Breast epithelium (tissue), 4 donors: ENCODE data around the gene C1QL3. TPM values are rescaled to one million over a fixed set of nuclear protein-coding genes. Genes with fewer than 3 reads are reported as not detected.
A peak's percentile ranks its signal among the peaks of the same experiment; 100 is the strongest.

Source experiments
- DNase-seq, 2 donors: peaks; one replicate each; pipeline ENCODE4 v3.0.0-alpha.2; 2019; ENCODE audit warnings: low spot score in 2 of 2
- H3K27ac ChIP-seq, 2 donors: fragments of 200-600 bp; sonication (generic) in 1 of 2; one replicate each; pipeline ENCODE4 v1.5.1; 2016 to 2019; ENCODE audit warnings: mild to moderate bottlenecking in 1 of 2
- H3K27me3 ChIP-seq, 2 donors: fragments of 200-600 bp; sonication (generic) in 1 of 2; one replicate each; pipeline versions ENCODE4 v1.5.1 to v1.6.0; 2017 to 2019; ENCODE audit warnings: control low read depth in 1 of 2, mild to moderate bottlenecking in 1 of 2
- H3K36me3 ChIP-seq: fragments of 200-600 bp; one replicate; pipeline ENCODE4 v1.5.1; 2019
- H3K4me1 ChIP-seq, 2 donors: fragments of 200-600 bp; sonication (generic); one replicate each; pipeline ENCODE4 v1.5.1; 2016 to 2019; ENCODE audit warnings: control low read depth in 1 of 2
- H3K4me3 ChIP-seq, 3 donors: fragments of 200-600 bp; sonication (generic); 1 replicate in 2 of 3; 2 replicates in 1 of 3; pipeline ENCODE4 v1.5.1; 2016 to 2019; ENCODE audit warnings: mild to moderate bottlenecking in 3 of 3, moderate library complexity in 2 of 3
- H3K9me3 ChIP-seq, 2 donors: fragments of 200-600 bp; sonication (generic) in 1 of 2; one replicate each; pipeline ENCODE4 v1.5.1; 2016 to 2019; ENCODE audit warnings: control low read depth in 1 of 2
- POLR2A ChIP-seq: fragments of 450-650 bp; IDR thresholded peaks from one replicate; pipeline ENCODE4 v1.6.1; 2016; ENCODE audit warnings: antibody characterized with exemption, mild to moderate bottlenecking, moderate library complexity
- POLR2AphosphoS5 ChIP-seq, 3 donors: sonication (generic); formaldehyde crosslinking; IDR thresholded peaks; one replicate each; pipeline ENCODE4 v1.6.1; 2017; ENCODE audit warnings: antibody characterized with exemption in 3 of 3
- intact Hi-C: fragments of 100-400 bp; cut with DNase I; formaldehyde crosslinking; loops from one replicate; pipeline ENCODE4 v1.15.1; 2023; ENCODE audit warnings: low total_unique reads
- total RNA-seq, 3 donors: library from RNA; depleted of rRNA; stranded (reverse); fragments of >200 nt; gene quantifications; one replicate each; pipeline ENCODE4 v1.1.0, GENCODE V29; 2016
- TF ChIP-seq, protein P1 (sequence below), 3 donors: fragments of 450-650 bp; IDR thresholded peaks; one replicate each; pipeline ENCODE4 v1.5.1; 2016 to 2017; ENCODE audit warnings: antibody characterized with exemption in 3 of 3, mild to moderate bottlenecking in 3 of 3, moderate library complexity in 3 of 3

C1QL3 gene
- total RNA-seq, 3 donors from 2014 or later: not detected

DNA sequence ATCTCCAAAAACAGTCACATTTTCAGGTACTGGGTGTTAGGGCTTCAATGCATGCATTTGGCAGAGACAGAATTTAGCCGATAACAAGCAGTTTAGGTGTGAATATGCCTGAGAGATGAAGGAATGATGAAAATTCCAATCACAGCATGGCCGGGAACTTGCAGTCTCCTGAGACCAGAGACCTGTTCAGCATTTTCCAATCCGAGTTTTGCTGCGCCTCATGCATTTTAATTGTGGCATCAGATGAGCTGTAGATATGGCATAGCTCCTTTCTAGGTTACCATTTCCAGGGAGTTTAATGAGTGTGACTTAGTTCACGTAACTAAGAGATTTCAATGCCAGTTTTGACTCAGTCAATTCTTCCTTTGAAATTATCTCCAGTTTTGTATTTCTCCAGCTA lies 14.5 kb upstream of the C1QL3 start:
- intact Hi-C loops: no loop called here
- TF ChIP-seq POLR2A (no peak), POLR2AphosphoS5 (IDR thresholded peaks at IDR 0.05) (no peak)
- TF ChIP-seq, protein P1, sequence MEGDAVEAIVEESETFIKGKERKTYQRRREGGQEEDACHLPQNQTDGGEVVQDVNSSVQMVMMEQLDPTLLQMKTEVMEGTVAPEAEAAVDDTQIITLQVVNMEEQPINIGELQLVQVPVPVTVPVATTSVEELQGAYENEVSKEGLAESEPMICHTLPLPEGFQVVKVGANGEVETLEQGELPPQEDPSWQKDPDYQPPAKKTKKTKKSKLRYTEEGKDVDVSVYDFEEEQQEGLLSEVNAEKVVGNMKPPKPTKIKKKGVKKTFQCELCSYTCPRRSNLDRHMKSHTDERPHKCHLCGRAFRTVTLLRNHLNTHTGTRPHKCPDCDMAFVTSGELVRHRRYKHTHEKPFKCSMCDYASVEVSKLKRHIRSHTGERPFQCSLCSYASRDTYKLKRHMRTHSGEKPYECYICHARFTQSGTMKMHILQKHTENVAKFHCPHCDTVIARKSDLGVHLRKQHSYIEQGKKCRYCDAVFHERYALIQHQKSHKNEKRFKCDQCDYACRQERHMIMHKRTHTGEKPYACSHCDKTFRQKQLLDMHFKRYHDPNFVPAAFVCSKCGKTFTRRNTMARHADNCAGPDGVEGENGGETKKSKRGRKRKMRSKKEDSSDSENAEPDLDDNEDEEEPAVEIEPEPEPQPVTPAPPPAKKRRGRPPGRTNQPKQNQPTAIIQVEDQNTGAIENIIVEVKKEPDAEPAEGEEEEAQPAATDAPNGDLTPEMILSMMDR (IDR thresholded peaks at IDR 0.05): no peak
- no peaks in the 10 kb centered on the region for H3K36me3 ChIP-seq

DNA sequence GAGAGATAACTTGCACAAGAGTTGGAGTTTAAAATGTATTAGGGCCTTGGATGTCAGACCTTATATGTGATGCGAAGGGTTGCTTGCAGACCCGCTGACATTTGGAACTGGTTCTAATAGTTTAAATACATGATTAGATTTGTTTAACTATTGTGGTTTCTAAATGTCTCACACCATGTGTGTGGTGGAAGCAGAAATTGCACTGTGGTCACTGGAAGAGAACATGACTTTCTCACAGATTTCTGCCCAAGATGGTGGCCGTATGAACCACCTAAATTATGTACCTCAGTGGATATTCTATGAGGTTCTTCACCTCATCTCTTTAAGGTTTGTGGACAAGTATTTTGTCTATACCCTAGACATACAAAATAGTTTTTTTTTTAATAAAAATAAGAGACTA lies 8.2 kb upstream of the C1QL3 start:
- DNase-seq: no peak
- Histone ChIP-seq H3K27me3 (no peaks in the 10 kb centered on the region), H3K36me3 (no peaks in the 10 kb centered on the region), H3K4me1 (no peaks in the 10 kb centered on the region), H3K9me3 (no peaks in the 10 kb centered on the region), H3K27ac (no peak overlapping the region), H3K4me3 (no peak overlapping the region)
- intact Hi-C loops: no loop called here
- TF ChIP-seq POLR2A: no peak
- no peak for TF ChIP-seq POLR2AphosphoS5 (IDR thresholded peaks at IDR 0.05)
- TF ChIP-seq, protein P1 (IDR thresholded peaks at IDR 0.05): no peak

More for the DNA sequence above, 14.5 kb upstream of the C1QL3 start:
- DNase-seq: no peak
- Histone ChIP-seq H3K4me3 (no peak overlapping the region), H3K9me3 (no peaks in the 10 kb centered on the region), H3K27ac (no peak overlapping the region), H3K27me3 (no peaks in the 10 kb centered on the region), H3K4me1 (no peaks in the 10 kb centered on the region)

DNA sequence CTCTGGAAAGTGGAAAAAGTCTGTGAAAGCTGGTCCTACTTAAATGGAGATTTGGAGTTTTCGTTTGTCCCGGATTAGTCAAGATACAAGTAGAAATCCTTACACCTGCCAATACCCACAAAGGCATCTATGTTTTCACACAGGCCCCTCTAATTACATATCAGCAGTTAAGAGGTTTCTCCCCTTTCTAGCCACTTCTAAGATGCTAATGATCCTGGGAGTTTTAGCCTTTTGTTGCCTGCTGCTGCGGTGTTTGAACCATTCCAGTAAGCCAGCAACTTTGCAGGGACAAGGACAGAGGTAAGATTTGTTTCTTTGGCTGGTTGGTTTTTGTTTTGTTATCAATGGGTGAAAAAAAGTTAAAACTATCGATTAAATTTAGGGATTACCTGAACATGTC lies 5.8 kb upstream of the C1QL3 start:
- Histone ChIP-seq H3K4me3 (no peak overlapping the region), H3K27me3 (no peaks in the 10 kb centered on the region), H3K36me3 (no peaks in the 10 kb centered on the region), H3K9me3 (no peaks in the 10 kb centered on the region), H3K27ac (no peak overlapping the region), H3K4me1 (no peaks in the 10 kb centered on the region)
- intact Hi-C loops: no loop called here
- DNase-seq: no peak
- TF ChIP-seq, protein P1 (IDR thresholded peaks at IDR 0.05): no peak
- no peak for TF ChIP-seq POLR2A
- TF ChIP-seq POLR2AphosphoS5 (IDR thresholded peaks at IDR 0.05): no peak

DNA sequence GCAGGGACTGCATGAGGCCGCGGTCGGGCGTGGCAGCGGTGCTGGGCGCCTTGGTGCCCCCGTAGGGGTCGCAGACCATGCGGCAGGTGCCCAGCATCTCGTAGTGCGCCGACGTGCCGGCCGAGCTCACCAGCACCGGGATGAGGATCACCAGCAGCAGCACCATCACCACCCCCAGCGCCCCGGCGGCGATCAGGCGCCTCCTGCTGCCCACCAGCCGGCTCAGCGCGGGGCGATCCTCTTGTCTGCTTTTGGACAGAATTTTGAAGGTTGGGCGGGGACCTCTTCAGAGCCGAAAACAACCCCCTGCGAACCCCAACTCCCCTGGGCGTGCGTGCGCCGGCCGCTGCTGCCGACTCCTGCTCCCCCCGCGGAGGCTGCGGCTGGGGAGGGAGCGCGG lies 779 bp downstream of the C1QL3 start:
- no peak for TF ChIP-seq POLR2A
- TF ChIP-seq POLR2AphosphoS5 (IDR thresholded peaks at IDR 0.05): no peak
- TF ChIP-seq, protein P1 (IDR thresholded peaks at IDR 0.05): no peak
- no peak overlapping the region for H3K27ac ChIP-seq
- H3K9me3 ChIP-seq: no peaks in the 10 kb centered on the region
- peak overlapping the region; percentile 41 to 66 (median 50) for H3K4me3 ChIP-seq
- intact Hi-C loops: no loop called here
- H3K36me3 ChIP-seq: no peaks in the 10 kb centered on the region
- peaks cover 7 to 21% of the 10 kb centered on the region in 2 donors for H3K27me3 ChIP-seq
- DNase-seq: no peak
- peaks cover 0 to 5% of the 10 kb centered on the region in 2 donors for H3K4me1 ChIP-seq

DNA sequence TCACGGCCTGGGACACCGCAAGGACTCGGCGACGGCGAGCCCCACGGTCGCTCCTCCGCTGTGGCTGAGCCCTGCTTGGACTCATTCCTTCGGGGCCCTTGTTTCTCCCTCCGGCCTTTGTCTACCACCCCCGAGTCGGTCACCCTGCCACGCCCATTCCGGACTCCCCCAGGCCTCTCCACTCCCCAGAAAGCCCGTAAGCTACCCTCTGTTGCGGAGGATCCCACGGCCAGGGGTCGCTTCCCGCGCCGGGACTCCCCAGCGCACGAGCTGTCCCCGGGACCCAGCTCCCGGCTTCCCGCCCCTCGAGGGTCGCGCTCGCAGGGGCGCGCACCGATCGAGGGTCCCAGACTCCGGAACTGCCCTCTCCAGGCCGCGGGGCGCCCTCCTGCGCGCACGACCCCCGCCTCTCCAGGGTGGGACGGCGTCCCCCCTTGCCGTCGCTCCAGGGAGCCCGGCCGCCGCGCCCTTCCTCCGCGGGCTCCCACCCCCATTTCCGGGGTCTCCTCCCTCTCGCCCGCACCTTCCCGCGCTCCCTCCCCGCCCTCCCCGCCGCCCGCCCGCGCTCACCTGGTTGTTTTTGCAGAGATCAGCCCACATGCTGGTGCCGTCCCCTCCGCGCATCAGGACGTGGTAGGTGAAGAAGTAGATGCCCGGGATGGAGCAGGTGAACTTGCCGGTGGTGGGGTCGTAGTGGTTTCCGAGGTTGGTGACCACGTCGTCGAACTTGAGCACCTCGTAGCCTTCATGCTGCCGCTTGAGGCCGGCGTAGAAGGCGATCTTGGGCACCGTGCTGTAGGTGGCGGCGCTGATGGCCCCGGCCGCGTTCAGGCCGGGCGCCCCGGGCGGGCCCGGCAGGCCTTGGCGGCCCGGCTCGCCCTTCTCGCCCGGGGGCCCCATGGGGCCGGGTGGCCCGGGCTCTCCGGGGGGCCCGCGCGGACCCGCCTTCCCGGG lies 1.5 kb downstream of the C1QL3 start:
- TF ChIP-seq POLR2AphosphoS5 (IDR thresholded peaks at IDR 0.05) (no peak), POLR2A (no peak)
- TF ChIP-seq, protein P1 (IDR thresholded peaks at IDR 0.05): no peak
- intact Hi-C loops: no loop called here
- DNase-seq: no peak
- Histone ChIP-seq H3K9me3 (no peaks in the 10 kb centered on the region), H3K36me3 (no peaks in the 10 kb centered on the region), H3K4me1 (peaks cover 0 to 5% of the 10 kb centered on the region in 2 donors), H3K27me3 (peaks cover 7 to 21% of the 10 kb centered on the region in 2 donors), H3K27ac (no peak overlapping the region), H3K4me3 (peak overlapping the region; percentile 41 to 66 (median 50))
